ENCODE data around the gene ADK.

The ADK gene

DNA sequence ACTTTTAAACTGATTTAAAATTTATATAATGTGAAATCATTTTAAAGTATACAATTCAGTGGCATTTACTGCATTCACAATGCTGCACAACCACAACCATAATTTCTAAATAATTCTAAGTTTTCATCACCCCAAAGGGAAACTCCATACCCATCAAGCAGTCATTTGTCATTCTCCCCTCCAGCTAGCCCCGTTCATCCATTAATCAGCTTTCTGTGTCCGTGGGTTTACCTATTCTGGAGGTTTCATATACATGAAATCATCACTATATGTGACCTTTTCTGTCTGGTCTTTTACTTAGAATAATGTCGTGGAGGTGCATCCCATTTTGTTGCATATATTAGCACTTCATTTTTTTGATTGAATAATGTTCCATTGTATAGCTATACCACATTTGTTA, 214.1 kb downstream of the ADK start:
- TF ChIP-seq POLR2AphosphoS5 (IDR thresholded peaks at IDR 0.05; ENCODE audit: low read depth, low read length) (no peak), SIN3A (IDR thresholded peaks at IDR 0.05; ENCODE audit: borderline replicate concordance, insufficient read depth, low read length) (no peak), FOXP2 (optimal IDR thresholded peaks at IDR 0.05; ENCODE audit: borderline replicate concordance, extremely low read depth, extremely low read length, insufficient read depth) (no peak), TAF1 (IDR thresholded peaks at IDR 0.05; ENCODE audit: borderline replicate concordance, insufficient read depth, low read length) (no peak)
- TF ChIP-seq, protein P1, sequence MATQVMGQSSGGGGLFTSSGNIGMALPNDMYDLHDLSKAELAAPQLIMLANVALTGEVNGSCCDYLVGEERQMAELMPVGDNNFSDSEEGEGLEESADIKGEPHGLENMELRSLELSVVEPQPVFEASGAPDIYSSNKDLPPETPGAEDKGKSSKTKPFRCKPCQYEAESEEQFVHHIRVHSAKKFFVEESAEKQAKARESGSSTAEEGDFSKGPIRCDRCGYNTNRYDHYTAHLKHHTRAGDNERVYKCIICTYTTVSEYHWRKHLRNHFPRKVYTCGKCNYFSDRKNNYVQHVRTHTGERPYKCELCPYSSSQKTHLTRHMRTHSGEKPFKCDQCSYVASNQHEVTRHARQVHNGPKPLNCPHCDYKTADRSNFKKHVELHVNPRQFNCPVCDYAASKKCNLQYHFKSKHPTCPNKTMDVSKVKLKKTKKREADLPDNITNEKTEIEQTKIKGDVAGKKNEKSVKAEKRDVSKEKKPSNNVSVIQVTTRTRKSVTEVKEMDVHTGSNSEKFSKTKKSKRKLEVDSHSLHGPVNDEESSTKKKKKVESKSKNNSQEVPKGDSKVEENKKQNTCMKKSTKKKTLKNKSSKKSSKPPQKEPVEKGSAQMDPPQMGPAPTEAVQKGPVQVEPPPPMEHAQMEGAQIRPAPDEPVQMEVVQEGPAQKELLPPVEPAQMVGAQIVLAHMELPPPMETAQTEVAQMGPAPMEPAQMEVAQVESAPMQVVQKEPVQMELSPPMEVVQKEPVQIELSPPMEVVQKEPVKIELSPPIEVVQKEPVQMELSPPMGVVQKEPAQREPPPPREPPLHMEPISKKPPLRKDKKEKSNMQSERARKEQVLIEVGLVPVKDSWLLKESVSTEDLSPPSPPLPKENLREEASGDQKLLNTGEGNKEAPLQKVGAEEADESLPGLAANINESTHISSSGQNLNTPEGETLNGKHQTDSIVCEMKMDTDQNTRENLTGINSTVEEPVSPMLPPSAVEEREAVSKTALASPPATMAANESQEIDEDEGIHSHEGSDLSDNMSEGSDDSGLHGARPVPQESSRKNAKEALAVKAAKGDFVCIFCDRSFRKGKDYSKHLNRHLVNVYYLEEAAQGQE (IDR thresholded peaks at IDR 0.05; ENCODE audit: insufficient read depth in 1 of 2, low read depth in 2 of 2, low read length in 2 of 2): no peak

DNA sequence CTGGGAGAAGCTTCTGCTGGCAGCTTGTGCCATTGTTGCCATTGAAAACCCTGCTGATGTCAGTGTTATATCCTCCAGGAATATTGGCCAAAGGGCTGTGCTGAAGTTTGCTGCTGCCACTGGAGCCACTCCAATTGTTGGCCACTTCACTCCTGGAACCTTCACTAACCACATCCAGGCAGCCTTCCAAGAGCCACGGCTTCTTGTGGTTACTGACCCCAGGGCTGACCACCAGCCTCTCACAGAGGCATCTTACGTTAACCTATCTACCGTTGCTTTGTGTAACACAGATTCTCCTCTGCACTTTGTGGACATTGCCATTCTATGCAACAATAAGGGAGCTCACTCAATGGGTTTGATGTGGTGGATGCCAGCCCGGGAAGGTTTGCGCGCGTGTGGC, 220.7 kb downstream of the ADK start:
- TF ChIP-seq POLR2AphosphoS5 (IDR thresholded peaks at IDR 0.05; ENCODE audit: low read depth, low read length): no peak
- no peak for TF ChIP-seq SIN3A (IDR thresholded peaks at IDR 0.05; ENCODE audit: borderline replicate concordance, insufficient read depth, low read length)
- TF ChIP-seq TAF1 (IDR thresholded peaks at IDR 0.05; ENCODE audit: borderline replicate concordance, insufficient read depth, low read length): no peak
- TF ChIP-seq, protein P1 (IDR thresholded peaks at IDR 0.05; ENCODE audit: insufficient read depth in 1 of 2, low read depth in 2 of 2, low read length in 2 of 2): no peak
- no peak for TF ChIP-seq FOXP2 (optimal IDR thresholded peaks at IDR 0.05; ENCODE audit: borderline replicate concordance, extremely low read depth, extremely low read length, insufficient read depth)

DNA sequence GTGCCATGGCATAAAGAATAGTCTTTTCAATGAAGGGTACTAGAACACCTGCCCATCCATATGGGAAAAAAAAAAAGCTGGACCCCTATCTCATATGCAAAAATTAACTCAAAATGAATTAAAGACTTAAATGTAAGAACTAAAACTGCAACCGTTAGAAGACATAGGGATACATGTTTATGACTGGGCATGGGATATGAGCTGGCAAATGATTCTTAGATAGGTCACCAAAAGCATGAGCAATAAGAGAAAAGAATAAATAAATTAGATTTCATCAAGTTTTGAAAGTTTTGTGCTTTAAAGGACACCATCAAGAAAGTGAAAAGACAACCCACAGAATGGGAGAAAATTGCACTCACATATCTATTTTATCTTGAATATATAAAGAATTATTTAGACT, 222.0 kb downstream of the ADK start:
- TF ChIP-seq SIN3A (IDR thresholded peaks at IDR 0.05; ENCODE audit: borderline replicate concordance, insufficient read depth, low read length) (no peak), TAF1 (IDR thresholded peaks at IDR 0.05; ENCODE audit: borderline replicate concordance, insufficient read depth, low read length) (no peak), POLR2AphosphoS5 (IDR thresholded peaks at IDR 0.05; ENCODE audit: low read depth, low read length) (no peak), FOXP2 (optimal IDR thresholded peaks at IDR 0.05; ENCODE audit: borderline replicate concordance, extremely low read depth, extremely low read length, insufficient read depth) (no peak)
- TF ChIP-seq, protein P1 (IDR thresholded peaks at IDR 0.05; ENCODE audit: insufficient read depth in 1 of 2, low read depth in 2 of 2, low read length in 2 of 2): no peak

DNA sequence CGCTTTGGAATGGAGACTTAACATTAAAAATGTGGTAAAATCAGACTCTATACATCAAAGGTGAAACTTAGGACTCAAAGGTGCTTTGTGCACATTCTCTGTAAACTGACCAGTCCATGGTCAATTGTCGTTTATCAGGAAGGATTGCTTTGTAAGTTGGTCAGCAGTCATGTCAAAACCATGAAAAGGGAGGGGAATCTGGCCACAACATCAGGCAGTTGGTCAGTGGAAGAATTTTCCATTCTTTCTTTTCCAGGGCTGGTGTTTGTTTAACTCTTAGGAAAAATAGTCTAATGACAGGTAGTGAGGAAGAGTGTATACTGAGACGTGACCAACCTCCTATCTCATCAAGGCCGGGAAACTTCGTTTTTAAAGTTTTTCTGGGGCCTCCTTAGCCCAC, 226.5 kb downstream of the ADK start:
- TF ChIP-seq TAF1 (IDR thresholded peaks at IDR 0.05; ENCODE audit: borderline replicate concordance, insufficient read depth, low read length) (no peak), POLR2AphosphoS5 (IDR thresholded peaks at IDR 0.05; ENCODE audit: low read depth, low read length) (no peak), SIN3A (IDR thresholded peaks at IDR 0.05; ENCODE audit: borderline replicate concordance, insufficient read depth, low read length) (no peak), FOXP2 (optimal IDR thresholded peaks at IDR 0.05; ENCODE audit: borderline replicate concordance, extremely low read depth, extremely low read length, insufficient read depth) (no peak)
- TF ChIP-seq, protein P1 (IDR thresholded peaks at IDR 0.05; ENCODE audit: insufficient read depth in 1 of 2, low read depth in 2 of 2, low read length in 2 of 2): no peak

DNA sequence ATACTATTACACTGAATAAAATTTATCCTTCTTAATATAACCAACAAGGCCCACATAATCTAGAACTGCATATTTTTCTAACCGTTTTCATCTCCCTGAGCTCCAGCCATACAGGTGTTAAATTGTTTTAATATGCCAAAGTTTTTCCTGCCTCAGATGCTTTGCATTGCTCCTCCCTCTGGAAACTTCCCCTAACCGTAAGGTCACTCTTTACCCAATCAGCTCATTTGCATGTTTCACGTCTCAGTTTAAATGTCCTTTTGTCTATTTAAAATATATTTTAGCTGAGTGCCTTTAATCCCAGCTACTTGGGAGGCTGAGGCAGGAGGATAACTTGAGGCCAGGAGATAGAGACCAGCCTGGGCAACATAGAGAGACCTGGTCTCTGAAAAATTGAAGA, 228.5 kb downstream of the ADK start:
- TF ChIP-seq POLR2AphosphoS5 (IDR thresholded peaks at IDR 0.05; ENCODE audit: low read depth, low read length) (no peak), SIN3A (IDR thresholded peaks at IDR 0.05; ENCODE audit: borderline replicate concordance, insufficient read depth, low read length) (no peak), TAF1 (IDR thresholded peaks at IDR 0.05; ENCODE audit: borderline replicate concordance, insufficient read depth, low read length) (no peak), FOXP2 (optimal IDR thresholded peaks at IDR 0.05; ENCODE audit: borderline replicate concordance, extremely low read depth, extremely low read length, insufficient read depth) (no peak)
- TF ChIP-seq, protein P1 (IDR thresholded peaks at IDR 0.05; ENCODE audit: insufficient read depth in 1 of 2, low read depth in 2 of 2, low read length in 2 of 2): no peak
